Neural cell (in vitro differentiated cells): Measurements from ENCODE around the gene ETV6. TPM values are rescaled to one million over a fixed set of nuclear protein-coding genes. Genes with fewer than 3 reads are reported as not detected.

ENCODE experiments used
- H2AFZ ChIP-seq: fragments of 200-600, 300-800 bp; sonication (generic), shearing (Covaris generic); 2 replicates; pipeline ENCODE4 v1.6.0; 2014; ENCODE audit warnings: low read depth, mild to moderate bottlenecking, antibody characterized with exemption, low read length, moderate library complexity
- H3F3A ChIP-seq: fragments of 200-600 bp; shearing (Covaris generic); 2 replicates; pipeline ENCODE4 v1.6.1; 2016; ENCODE audit warnings: mild to moderate bottlenecking, moderate library complexity, mixed read lengths, antibody characterized with exemption, low read length; ENCODE audit not compliant: insufficient read depth, poor library complexity, severe bottlenecking
- H3K27ac ChIP-seq: fragments of 200-600, 300-800 bp; sonication (generic), shearing (Covaris generic); 2 replicates; pipeline ENCODE4 v1.5.1; 2014; ENCODE audit warnings: mild to moderate bottlenecking, low read length, moderate library complexity
- H3K27me3 ChIP-seq: fragments of 300-800, 200-600 bp; sonication (generic), shearing (Covaris generic); 2 replicates; pipeline ENCODE4 v1.6.0; 2014; ENCODE audit warnings: mild to moderate bottlenecking, low read depth, low read length, moderate library complexity; ENCODE audit not compliant: insufficient read depth
- H3K36me3 ChIP-seq: fragments of 300-800, 200-600 bp; sonication (generic), shearing (Covaris generic); 2 replicates; pipeline ENCODE4 v1.5.1; 2014; ENCODE audit warnings: mild to moderate bottlenecking, antibody characterized with exemption, low read length, moderate library complexity; ENCODE audit not compliant: insufficient read depth
- H3K4me2 ChIP-seq: fragments of 300-800, 200-600 bp; sonication (generic), shearing (Covaris generic); 2 replicates; pipeline ENCODE4 v1.6.0; 2014; ENCODE audit warnings: mild to moderate bottlenecking, low read length
- H3K4me3 ChIP-seq: fragments of 300-800, 200-600 bp; sonication (generic), shearing (Covaris generic); 2 replicates; pipeline ENCODE4 v1.5.1; 2014; ENCODE audit warnings: mild to moderate bottlenecking, low read length, moderate library complexity
- H3K79me2 ChIP-seq: fragments of 200-600 bp; shearing (Covaris generic); replicated peaks from 2 replicates; pipeline ENCODE4 v1.6.0; 2014; ENCODE audit warnings: mild to moderate bottlenecking, low read length, moderate library complexity; ENCODE audit not compliant: insufficient read depth
- H3K9ac ChIP-seq: fragments of 300-800, 200-600 bp; sonication (generic), shearing (Covaris generic); 2 replicates; pipeline ENCODE4 v1.6.1; 2016; ENCODE audit warnings: mild to moderate bottlenecking, low read length, mixed read lengths
- H3K9me2 ChIP-seq: fragments of 200-600 bp; shearing (Covaris generic); 2 replicates; pipeline ENCODE4 v1.6.1; 2016; ENCODE audit warnings: mild to moderate bottlenecking, low read length, mixed read lengths; ENCODE audit not compliant: insufficient read depth
- H3K9me3 ChIP-seq: fragments of 200-600, 300-800 bp; sonication (generic), shearing (Covaris generic); 2 replicates; pipeline ENCODE4 v1.6.1; 2016; ENCODE audit warnings: mild to moderate bottlenecking, mixed run types, low read length, moderate library complexity, mixed read lengths
- H4K20me1 ChIP-seq: fragments of 200-600 bp; shearing (Covaris generic); 2 replicates; pipeline ENCODE4 v1.6.1; 2016; ENCODE audit warnings: mild to moderate bottlenecking, mixed run types; ENCODE audit not compliant: insufficient read depth
- EP300 ChIP-seq: fragments of 450-650 bp; conservative IDR thresholded peaks from 2 replicates; pipeline ENCODE4 v1.6.1; 2014; ENCODE audit warnings: antibody characterized with exemption, mild to moderate bottlenecking, moderate library complexity; ENCODE audit not compliant: poor library complexity, severe bottlenecking
- EZH2 ChIP-seq: fragments of 200-600, 300-800 bp; shearing (Covaris generic), sonication (generic); IDR thresholded peaks from 2 replicates; pipeline ENCODE4 v1.6.1; 2014; ENCODE audit warnings: antibody characterized with exemption, low read length, borderline replicate concordance, mild to moderate bottlenecking; ENCODE audit not compliant: insufficient read depth, poor library complexity, severe bottlenecking
- MXI1 ChIP-seq: fragments of 450-650 bp; conservative IDR thresholded peaks from 2 replicates; pipeline ENCODE4 v1.6.1; 2014; ENCODE audit warnings: antibody characterized with exemption, mild to moderate bottlenecking; ENCODE audit not compliant: poor library complexity, severe bottlenecking
- POLR2AphosphoS5 ChIP-seq: IDR thresholded peaks from 2 replicates; pipeline ENCODE4 v1.6.1; 2012
- RAD21 ChIP-seq: fragments of 450-650 bp; conservative IDR thresholded peaks from 2 replicates; pipeline ENCODE4 v1.6.1; 2014; ENCODE audit warnings: antibody characterized with exemption, mild to moderate bottlenecking, moderate library complexity
- SMC3 ChIP-seq: fragments of 450-650 bp; conservative IDR thresholded peaks from 2 replicates; pipeline ENCODE4 v1.6.1; 2014; ENCODE audit warnings: antibody characterized with exemption, mild to moderate bottlenecking, moderate library complexity; ENCODE audit not compliant: poor library complexity
- TAF1 ChIP-seq: IDR thresholded peaks from 2 replicates; pipeline ENCODE4 v1.6.1; 2012; ENCODE audit warnings: low read depth
- polyA plus RNA-seq: library from polyadenylated mRNA; depleted of rRNA; stranded (reverse); fragments of >200 nt; gene quantifications from 2 replicates; pipeline ENCODE4 v1.2.3, GENCODE V29; 2014
- TF ChIP-seq, protein P1 (sequence below): IDR thresholded peaks from 2 replicates; pipeline ENCODE4 v1.6.1; 2012; ENCODE audit warnings: borderline replicate concordance
- TF ChIP-seq, protein P2 (sequence below): fragments of 450-650 bp; IDR thresholded peaks from 2 replicates; pipeline ENCODE4 v1.5.1; 2014; ENCODE audit warnings: antibody characterized with exemption, mild to moderate bottlenecking, moderate library complexity; ENCODE audit not compliant: poor library complexity, severe bottlenecking

The ETV6 gene
- polyA plus RNA-seq, 1 donor from 2014 or later = 1.6 TPM

DNA sequence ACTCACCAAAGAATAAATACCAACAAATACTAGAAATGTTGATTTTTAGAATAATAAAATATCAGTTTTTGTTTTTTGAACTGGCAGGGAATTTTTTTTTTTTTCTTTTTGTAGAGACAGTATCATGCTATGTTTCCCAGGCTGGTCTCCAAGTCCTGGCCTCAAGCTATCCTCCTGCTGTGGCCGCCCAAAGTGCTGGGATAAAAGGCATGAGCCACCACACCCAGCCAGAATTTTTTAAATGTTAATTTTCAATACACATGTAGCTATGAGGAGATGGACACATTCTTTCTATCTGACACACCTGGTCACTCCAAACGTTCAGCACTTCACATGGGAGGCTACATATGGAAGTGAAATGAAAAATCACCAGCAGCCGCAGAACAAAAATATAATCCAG is 126.8 kb downstream of the ETV6 start:
- peaks cover 5% of the 10 kb centered on the region for H3F3A ChIP-seq
- H3K9me2 ChIP-seq = no peaks in the 10 kb centered on the region
- TF ChIP-seq EP300 (no peak), RAD21 (no peak), MXI1 (no peak), SMC3 (no peak), POLR2AphosphoS5 (no peak), TAF1 (no peak), EZH2 (no peak)
- TF ChIP-seq, protein P1, sequence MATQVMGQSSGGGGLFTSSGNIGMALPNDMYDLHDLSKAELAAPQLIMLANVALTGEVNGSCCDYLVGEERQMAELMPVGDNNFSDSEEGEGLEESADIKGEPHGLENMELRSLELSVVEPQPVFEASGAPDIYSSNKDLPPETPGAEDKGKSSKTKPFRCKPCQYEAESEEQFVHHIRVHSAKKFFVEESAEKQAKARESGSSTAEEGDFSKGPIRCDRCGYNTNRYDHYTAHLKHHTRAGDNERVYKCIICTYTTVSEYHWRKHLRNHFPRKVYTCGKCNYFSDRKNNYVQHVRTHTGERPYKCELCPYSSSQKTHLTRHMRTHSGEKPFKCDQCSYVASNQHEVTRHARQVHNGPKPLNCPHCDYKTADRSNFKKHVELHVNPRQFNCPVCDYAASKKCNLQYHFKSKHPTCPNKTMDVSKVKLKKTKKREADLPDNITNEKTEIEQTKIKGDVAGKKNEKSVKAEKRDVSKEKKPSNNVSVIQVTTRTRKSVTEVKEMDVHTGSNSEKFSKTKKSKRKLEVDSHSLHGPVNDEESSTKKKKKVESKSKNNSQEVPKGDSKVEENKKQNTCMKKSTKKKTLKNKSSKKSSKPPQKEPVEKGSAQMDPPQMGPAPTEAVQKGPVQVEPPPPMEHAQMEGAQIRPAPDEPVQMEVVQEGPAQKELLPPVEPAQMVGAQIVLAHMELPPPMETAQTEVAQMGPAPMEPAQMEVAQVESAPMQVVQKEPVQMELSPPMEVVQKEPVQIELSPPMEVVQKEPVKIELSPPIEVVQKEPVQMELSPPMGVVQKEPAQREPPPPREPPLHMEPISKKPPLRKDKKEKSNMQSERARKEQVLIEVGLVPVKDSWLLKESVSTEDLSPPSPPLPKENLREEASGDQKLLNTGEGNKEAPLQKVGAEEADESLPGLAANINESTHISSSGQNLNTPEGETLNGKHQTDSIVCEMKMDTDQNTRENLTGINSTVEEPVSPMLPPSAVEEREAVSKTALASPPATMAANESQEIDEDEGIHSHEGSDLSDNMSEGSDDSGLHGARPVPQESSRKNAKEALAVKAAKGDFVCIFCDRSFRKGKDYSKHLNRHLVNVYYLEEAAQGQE = no peak
- TF ChIP-seq, protein P2, sequence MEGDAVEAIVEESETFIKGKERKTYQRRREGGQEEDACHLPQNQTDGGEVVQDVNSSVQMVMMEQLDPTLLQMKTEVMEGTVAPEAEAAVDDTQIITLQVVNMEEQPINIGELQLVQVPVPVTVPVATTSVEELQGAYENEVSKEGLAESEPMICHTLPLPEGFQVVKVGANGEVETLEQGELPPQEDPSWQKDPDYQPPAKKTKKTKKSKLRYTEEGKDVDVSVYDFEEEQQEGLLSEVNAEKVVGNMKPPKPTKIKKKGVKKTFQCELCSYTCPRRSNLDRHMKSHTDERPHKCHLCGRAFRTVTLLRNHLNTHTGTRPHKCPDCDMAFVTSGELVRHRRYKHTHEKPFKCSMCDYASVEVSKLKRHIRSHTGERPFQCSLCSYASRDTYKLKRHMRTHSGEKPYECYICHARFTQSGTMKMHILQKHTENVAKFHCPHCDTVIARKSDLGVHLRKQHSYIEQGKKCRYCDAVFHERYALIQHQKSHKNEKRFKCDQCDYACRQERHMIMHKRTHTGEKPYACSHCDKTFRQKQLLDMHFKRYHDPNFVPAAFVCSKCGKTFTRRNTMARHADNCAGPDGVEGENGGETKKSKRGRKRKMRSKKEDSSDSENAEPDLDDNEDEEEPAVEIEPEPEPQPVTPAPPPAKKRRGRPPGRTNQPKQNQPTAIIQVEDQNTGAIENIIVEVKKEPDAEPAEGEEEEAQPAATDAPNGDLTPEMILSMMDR = no peak
- H3K4me3 ChIP-seq = no peak overlapping the region
- H3K9ac ChIP-seq = no peak overlapping the region
- H4K20me1 ChIP-seq = no peaks in the 10 kb centered on the region
- no peak overlapping the region for H3K27ac ChIP-seq
- H3K36me3 ChIP-seq = no peaks in the 10 kb centered on the region
- no peaks in the 10 kb centered on the region for H3K9me3 ChIP-seq
- H3K27me3 ChIP-seq = no peaks in the 10 kb centered on the region
- H3K79me2 ChIP-seq = no peaks in the 10 kb centered on the region
- no peak overlapping the region for H2AFZ ChIP-seq
- no peak overlapping the region for H3K4me2 ChIP-seq

DNA sequence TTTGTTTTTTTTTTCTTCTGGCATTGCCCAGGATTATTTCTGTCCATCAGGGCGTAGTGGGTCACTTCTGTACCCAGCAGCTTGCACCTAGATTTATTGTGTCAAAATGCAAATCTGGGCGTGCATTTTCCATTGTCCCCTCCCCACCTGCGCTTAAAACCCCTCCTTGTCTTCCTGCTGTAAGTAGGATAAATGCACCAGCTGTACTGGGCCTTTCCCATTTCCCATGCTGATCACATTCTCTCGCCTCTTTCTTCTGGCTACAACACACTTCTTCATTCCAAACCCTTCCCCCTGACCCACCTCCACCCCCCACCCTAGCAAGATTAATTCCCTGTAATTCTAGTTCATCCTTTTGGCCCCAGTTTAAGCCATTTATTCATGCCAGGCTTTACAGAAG is 128.0 kb downstream of the ETV6 start:
- no peak for TF ChIP-seq EP300
- TF ChIP-seq, protein P2 = no peak
- no peak for TF ChIP-seq TAF1
- no peak for TF ChIP-seq MXI1
- TF ChIP-seq EZH2 = no peak
- no peak for TF ChIP-seq POLR2AphosphoS5
- TF ChIP-seq RAD21 = no peak
- no peak for TF ChIP-seq SMC3
- TF ChIP-seq, protein P1 = no peak
- H3K27ac ChIP-seq = no peak overlapping the region
- no peaks in the 10 kb centered on the region for H3K79me2 ChIP-seq

More for the DNA sequence above, 128.0 kb downstream of the ETV6 start:
- Histone ChIP-seq H3K4me2 (no peak overlapping the region), H3K9me3 (no peaks in the 10 kb centered on the region), H3K9me2 (no peaks in the 10 kb centered on the region), H3K9ac (no peak overlapping the region), H3K4me3 (no peak overlapping the region), H2AFZ (no peak overlapping the region), H3K36me3 (no peaks in the 10 kb centered on the region), H3F3A (peaks cover 5% of the 10 kb centered on the region), H3K27me3 (no peaks in the 10 kb centered on the region), H4K20me1 (no peaks in the 10 kb centered on the region)
